Measurements from ENCODE around the gene ROBO4. TPM values are rescaled to one million over a fixed set of nuclear protein-coding genes. Genes with fewer than 3 reads are reported as not detected.

The ROBO4 gene
- total and polyA plus RNA-seq, 2 of the 13 experiments (the other 11 are each of a cell fraction or from before 2014, with no cell fraction given), result 0.07 to 1.1 TPM

DNA sequence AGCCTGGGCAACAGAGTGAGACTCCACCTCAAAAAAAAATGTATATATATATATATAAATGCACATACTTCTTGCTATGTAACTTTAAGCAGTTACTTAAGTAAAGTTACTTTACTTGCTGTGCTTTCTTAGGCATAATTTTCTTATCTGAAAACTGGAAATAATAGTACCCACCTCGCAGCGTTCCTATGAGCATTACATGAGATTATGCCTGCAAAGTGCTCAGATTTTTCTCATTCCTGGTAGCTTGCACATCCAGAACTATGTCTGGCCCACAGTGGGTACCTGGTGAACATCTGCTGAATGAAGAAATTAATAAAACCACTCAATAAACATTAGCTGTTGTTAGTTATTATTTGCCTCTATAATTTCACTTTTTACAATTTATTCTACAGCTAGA is 38.5 kb downstream of the ROBO4 start:
- H3K27me3 ChIP-seq (ENCODE audit: control insufficient read depth in 1 of 2, insufficient read depth in 2 of 2, low read length in 2 of 2), result peaks cover 6 to 26% of the 10 kb centered on the region in 2 experiments; a peak in 3 of 5 replicates
- in situ Hi-C loops (cut with HindIII; ENCODE audit: extremely low pct_ligation_motif_present, low pct_unique_long_range_greater_than_20kb), result no loop called here

DNA sequence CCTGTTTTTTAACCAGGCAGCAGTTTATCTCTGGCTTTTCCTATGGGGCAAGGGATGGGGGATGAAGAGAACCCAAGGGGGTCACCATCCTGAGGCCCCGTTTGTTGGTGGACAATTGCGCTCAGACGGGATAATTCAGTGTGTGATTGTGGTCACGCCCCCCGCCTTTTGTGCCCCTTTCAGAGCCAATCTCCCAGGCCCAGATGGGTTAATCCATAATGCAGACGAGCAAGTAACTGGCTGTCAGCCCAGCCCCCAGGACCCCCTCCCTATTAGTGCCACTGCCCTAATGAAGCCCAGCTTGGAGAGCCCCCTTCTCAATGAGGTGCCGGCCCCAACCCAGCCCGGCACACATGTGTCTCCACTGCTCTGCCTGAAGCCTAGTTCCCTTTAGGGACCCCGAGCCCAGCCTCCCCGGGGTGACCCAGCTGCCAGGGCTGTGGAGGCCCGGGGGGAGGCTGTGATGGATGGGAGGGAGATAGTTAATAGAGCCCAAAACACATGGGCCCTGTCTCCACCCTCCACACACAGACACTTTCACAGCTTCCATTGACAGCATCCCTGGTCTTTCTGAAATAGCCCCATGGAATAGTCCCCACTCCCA is 51.5 kb downstream of the ROBO4 start:
- 19% methylated on average over 10 of the region's 11 CpGs for WGBS (ENCODE audit: low lambda C conversion rate)
- no TSS peak for BruUV-seq (replicated peaks)
- ChIA-PET CTCF (ENCODE audit: low intra/inter-chr PET ratio, low total read pairs) (no interaction called here), POLR2A (no interaction called here)
- Histone ChIP-seq H3K79me2 (ENCODE audit: insufficient read depth, low read length) (no peaks in the 10 kb centered on the region), H2AFZ (ENCODE audit: low read length) (no peak overlapping the region), H3K9ac (ENCODE audit: insufficient read depth, low read depth, low read length) (no peak overlapping the region), H3K4me1 (ENCODE audit: insufficient read depth, low read length) (peaks cover 5% of the 10 kb centered on the region; the same call in 1 of the 2 replicates), H3K27ac (ENCODE audit: extremely low read length, insufficient read depth, low read length) (no peak overlapping the region), H3K36me3 (replicated peaks in 1 of 2; ENCODE audit: control insufficient read depth in 1 of 2, insufficient read depth in 2 of 2, low read length in 2 of 2) (no peaks in the 10 kb centered on the region), H3K27me3 (ENCODE audit: control insufficient read depth in 1 of 2, insufficient read depth in 2 of 2, low read length in 2 of 2) (peaks cover 12 to 81% of the 10 kb centered on the region in 2 experiments; a peak in 4 of 5 replicates), H3K4me2 (ENCODE audit: low read depth, low read length) (no peak overlapping the region), H3K4me3 (replicated peaks in 1 of 3; ENCODE audit: insufficient read depth in 1 of 3, low read depth in 2 of 3, low read length in 3 of 3) (no peak overlapping the region), H4K20me1 (ENCODE audit: insufficient read depth, low read length) (no peaks in the 10 kb centered on the region), H3K9me3 (ENCODE audit: low read length) (no peaks in the 10 kb centered on the region)
- ATAC-seq (no peak), FAIRE-seq (no peak), DNase-seq (ENCODE audit: low spot score) (no peak)
- intact Hi-C loops (cut with micrococcal nuclease; ENCODE audit: unreplicated experiment) (no loop called here), in situ Hi-C loops (cut with HindIII; ENCODE audit: extremely low pct_ligation_motif_present, low pct_unique_long_range_greater_than_20kb) (no loop called here)
- TF ChIP-seq ZIK1 (CRISPR knock-in tag; IDR thresholded peaks at IDR 0.05; ENCODE audit: borderline replicate concordance, low read depth) (no peak), ZMYM2 (CRISPR knock-in tag; IDR thresholded peaks at IDR 0.05) (no peak), ZNF549 (CRISPR knock-in tag; IDR thresholded peaks at IDR 0.05) (no peak), PHF20 (CRISPR knock-in tag; IDR thresholded peaks at IDR 0.05) (no peak), ZNF331 (CRISPR knock-in tag; IDR thresholded peaks at IDR 0.05) (no peak)
- TF ChIP-seq, protein P1, sequence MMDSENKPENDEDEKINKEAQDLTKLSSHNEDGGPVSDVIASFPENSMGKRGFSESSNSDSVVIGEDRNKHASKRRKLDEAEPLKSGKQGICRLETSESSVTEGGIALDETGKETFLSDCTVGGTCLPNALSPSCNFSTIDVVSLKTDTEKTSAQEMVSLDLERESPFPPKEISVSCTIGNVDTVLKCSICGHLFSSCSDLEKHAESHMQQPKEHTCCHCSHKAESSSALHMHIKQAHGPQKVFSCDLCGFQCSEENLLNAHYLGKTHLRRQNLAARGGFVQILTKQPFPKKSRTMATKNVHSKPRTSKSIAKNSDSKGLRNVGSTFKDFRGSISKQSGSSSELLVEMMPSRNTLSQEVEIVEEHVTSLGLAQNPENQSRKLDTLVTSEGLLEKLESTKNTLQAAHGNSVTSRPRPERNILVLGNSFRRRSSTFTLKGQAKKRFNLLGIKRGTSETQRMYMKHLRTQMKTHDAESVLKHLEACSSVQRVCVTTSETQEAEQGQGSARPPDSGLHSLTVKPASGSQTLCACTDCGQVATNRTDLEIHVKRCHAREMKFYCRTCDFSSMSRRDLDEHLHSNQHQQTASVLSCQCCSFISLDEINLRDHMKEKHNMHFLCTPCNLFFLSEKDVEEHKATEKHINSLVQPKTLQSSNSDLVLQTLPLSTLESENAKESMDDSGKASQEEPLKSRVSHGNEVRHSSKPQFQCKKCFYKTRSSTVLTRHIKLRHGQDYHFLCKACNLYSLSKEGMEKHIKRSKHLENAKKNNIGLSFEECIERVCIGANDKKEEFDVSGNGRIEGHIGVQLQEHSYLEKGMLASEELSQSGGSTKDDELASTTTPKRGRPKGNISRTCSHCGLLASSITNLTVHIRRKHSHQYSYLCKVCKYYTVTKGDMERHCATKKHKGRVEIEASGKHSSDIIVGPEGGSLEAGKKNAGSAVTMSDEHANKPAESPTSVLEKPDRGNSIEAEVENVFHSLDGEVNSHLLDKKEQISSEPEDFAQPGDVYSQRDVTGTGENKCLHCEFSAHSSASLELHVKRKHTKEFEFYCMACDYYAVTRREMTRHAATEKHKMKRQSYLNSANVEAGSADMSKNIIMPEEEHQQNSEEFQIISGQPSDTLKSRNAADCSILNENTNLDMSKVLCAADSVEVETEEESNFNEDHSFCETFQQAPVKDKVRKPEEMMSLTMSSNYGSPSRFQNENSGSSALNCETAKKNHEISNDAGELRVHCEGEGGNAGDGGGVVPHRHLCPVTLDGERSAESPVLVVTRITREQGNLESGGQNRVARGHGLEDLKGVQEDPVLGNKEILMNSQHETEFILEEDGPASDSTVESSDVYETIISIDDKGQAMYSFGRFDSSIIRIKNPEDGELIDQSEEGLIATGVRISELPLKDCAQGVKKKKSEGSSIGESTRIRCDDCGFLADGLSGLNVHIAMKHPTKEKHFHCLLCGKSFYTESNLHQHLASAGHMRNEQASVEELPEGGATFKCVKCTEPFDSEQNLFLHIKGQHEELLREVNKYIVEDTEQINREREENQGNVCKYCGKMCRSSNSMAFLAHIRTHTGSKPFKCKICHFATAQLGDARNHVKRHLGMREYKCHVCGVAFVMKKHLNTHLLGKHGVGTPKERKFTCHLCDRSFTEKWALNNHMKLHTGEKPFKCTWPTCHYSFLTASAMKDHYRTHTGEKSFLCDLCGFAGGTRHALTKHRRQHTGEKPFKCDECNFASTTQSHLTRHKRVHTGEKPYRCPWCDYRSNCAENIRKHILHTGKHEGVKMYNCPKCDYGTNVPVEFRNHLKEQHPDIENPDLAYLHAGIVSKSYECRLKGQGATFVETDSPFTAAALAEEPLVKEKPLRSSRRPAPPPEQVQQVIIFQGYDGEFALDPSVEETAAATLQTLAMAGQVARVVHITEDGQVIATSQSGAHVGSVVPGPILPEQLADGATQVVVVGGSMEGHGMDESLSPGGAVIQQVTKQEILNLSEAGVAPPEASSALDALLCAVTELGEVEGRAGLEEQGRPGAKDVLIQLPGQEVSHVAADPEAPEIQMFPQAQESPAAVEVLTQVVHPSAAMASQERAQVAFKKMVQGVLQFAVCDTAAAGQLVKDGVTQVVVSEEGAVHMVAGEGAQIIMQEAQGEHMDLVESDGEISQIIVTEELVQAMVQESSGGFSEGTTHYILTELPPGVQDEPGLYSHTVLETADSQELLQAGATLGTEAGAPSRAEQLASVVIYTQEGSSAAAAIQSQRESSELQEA (CRISPR knock-in tag; IDR thresholded peaks at IDR 0.05; ENCODE audit: not compliant biosample characterization), result no peak
- TF ChIP-seq, protein P2, sequence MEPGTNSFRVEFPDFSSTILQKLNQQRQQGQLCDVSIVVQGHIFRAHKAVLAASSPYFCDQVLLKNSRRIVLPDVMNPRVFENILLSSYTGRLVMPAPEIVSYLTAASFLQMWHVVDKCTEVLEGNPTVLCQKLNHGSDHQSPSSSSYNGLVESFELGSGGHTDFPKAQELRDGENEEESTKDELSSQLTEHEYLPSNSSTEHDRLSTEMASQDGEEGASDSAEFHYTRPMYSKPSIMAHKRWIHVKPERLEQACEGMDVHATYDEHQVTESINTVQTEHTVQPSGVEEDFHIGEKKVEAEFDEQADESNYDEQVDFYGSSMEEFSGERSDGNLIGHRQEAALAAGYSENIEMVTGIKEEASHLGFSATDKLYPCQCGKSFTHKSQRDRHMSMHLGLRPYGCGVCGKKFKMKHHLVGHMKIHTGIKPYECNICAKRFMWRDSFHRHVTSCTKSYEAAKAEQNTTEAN (CRISPR knock-in tag; conservative IDR thresholded peaks at IDR 0.05), result no peak

More for the DNA sequence above, 38.5 kb downstream of the ROBO4 start:
- FAIRE-seq (no peak), ATAC-seq (no peak), DNase-seq (ENCODE audit: low spot score) (no peak)
- H3K9ac ChIP-seq (ENCODE audit: insufficient read depth, low read depth, low read length), result no peak overlapping the region
- H3K36me3 ChIP-seq (replicated peaks in 1 of 2; ENCODE audit: control insufficient read depth in 1 of 2, insufficient read depth in 2 of 2, low read length in 2 of 2), result no peaks in the 10 kb centered on the region
- no peak overlapping the region for H3K4me2 ChIP-seq (ENCODE audit: low read depth, low read length)
- no peaks in the 10 kb centered on the region for H3K9me3 ChIP-seq (ENCODE audit: low read length)
- POLR2A ChIA-PET, result no interaction called here
- no peak overlapping the region for H3K4me3 ChIP-seq (replicated peaks in 1 of 3; ENCODE audit: insufficient read depth in 1 of 3, low read depth in 2 of 3, low read length in 3 of 3)
- 2% methylated on average over 2 of the region's 2 CpGs for WGBS (ENCODE audit: low lambda C conversion rate)
- TF ChIP-seq ZNF713 (CRISPR knock-in tag; IDR thresholded peaks at IDR 0.05), result no peak
- no peak for TF ChIP-seq TCF7 (IDR thresholded peaks at IDR 0.05; ENCODE audit: low read depth)
- no peak for TF ChIP-seq SP4 (CRISPR knock-in tag; IDR thresholded peaks at IDR 0.05)
- no peak for TF ChIP-seq RBM39 (IDR thresholded peaks at IDR 0.05; ENCODE audit: low read depth, low read length, poor library complexity, severe bottlenecking)
- no peak for TF ChIP-seq PITX1 (CRISPR knock-in tag; IDR thresholded peaks at IDR 0.05)
- H3K4me1 ChIP-seq (ENCODE audit: insufficient read depth, low read length), result peaks cover 12% of the 10 kb centered on the region
- no peaks in the 10 kb centered on the region for H4K20me1 ChIP-seq (ENCODE audit: insufficient read depth, low read length)
- intact Hi-C loops (cut with micrococcal nuclease; ENCODE audit: unreplicated experiment), result no loop called here
- H3K79me2 ChIP-seq (ENCODE audit: insufficient read depth, low read length), result no peaks in the 10 kb centered on the region
- BruUV-seq (replicated peaks), result no TSS peak
- CTCF ChIA-PET (ENCODE audit: low intra/inter-chr PET ratio, low total read pairs), result no interaction called here
- no peak overlapping the region for H2AFZ ChIP-seq (ENCODE audit: low read length)
- H3K27ac ChIP-seq (ENCODE audit: extremely low read length, insufficient read depth, low read length), result no peak overlapping the region

Data from HepG2 (cell line).